GM18520 (cell line): ENCODE data around the gene NUBP2.

Experiments
- ATAC-seq: cut with Tn5 transposase; IDR thresholded peaks from one replicate; pipeline ENCODE4 v1.9.1; 2021; ENCODE audit not compliant: unreplicated experiment

The NUBP2 gene

DNA sequence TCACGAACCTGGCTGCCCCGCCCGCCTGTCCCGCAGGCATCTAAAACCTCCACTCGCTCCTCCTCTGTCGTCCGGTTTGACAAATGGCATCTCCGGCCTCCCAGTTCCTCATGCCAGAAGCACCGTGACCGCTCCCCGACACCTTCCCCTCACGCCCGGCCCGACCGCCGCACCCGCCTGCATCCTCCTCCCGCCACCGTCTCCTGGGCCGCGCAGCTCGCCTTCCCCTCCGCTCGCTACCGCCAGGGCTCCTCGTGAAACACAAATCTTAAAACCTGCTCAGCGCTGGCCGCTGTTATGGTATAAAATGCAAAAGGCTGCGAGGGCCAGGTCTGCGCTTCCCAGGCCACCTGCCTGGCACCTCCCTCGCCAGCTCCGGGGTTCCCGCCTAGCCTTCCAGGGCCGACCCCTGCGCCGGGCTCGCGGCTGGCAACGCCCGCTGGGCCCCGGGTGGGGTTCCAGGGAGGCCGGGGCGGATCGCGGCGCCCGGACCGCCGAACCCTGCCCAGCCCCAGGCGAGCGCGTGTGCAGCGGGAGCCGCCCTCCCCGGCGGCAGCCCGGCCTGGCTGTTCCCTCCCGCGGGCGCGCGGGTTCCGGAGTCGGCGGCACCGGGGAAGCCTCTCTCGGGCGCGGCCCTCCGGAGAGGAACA, 877 bp upstream of the NUBP2 start:
- ATAC-seq: peak; percentile 1

DNA sequence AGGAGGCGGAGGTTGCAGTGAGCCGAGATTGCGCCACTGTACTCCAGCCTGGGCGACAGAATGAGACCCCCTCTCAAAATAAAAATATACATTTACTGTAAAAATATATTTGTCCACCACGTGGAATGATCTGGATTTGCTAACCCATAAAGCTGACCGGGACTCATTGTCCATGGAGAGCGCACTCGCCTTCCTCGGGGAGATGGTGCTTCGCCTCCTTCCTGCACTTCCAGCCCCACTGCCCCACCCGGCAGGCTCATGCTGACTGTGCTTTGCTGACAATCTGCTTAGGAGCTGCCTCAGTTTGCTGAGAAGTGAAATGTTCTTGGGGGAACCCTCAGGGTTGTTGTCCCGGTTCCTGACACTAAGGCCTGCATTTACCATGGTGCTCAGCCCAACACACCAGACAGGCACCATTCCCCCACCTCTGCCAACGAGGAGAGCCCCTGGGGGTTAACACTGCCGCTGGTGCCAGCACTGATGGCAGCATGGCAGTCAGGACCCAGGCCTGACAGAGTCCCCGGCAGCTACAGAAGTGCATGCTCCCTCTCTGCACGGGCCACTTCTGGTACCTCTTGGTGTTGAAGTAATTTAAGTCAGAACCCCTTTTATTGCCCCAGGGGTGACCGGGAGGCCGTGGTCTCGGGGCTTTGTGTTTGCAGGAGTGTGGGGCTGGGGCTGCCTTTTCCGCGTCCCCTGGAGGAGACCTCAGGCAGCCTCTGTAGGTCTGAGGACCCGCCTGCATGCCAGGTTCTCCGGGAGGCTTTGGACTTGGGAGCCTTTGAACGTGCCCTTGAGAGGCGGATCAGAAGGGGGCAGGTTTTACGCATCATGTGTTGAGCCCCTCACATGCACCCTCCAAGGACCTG, 2.5 kb downstream of the NUBP2 start:
- ATAC-seq: no peak

DNA sequence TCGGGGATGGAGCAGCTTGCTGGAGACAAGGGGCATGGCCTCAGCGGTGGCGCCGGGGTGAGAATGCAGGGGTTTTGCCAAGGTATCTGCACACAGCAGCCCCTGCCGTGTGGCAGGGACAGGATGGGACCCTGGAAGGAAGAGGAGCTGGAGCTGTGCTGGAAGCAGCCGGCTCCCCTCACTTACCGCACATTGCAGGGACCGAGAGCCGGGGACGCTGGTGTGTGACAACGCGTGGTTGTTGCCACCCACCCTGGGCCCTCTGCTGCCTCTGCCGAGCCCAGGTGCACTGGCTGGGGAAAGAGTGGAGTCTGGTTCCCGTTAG, 3.0 kb downstream of the NUBP2 start:
- no peak for ATAC-seq

DNA sequence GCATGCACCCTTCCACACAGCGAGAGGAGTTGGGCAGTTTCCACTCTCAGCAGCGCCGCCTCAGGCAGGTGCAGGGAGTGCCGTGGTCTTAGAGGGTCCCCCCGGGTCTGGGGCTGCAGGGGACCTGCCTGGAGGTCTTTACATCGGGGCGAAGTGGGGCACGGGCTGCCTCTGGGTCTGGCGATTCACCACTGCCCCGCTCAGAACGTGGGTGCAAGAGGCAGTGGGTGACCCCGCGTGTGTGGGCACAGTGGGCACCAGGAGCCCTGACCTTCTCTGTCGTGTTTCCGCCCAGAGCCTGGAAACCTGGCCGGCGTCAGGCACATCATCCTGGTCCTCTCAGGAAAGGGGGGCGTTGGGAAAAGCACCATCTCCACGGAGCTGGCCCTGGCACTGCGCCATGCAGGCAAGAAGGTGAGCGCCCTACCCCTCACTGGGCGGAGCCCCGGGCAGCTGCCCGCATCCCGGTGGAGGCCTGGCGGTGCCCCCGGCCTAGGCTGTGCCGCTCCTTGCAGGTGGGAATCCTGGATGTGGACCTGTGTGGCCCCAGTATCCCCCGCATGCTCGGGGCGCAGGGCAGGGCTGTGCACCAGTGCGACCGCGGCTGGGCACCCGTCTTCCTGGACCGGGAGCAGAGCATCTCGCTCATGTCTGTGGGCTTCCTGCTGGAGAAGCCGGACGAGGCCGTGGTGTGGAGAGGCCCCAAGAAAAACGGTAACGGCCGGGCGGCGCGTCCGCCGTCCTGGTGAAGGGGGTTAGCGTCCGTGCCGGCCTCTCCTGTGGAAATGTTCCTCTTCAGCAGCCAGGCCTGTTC, 3.7 kb downstream of the NUBP2 start:
- ATAC-seq: no peak

DNA sequence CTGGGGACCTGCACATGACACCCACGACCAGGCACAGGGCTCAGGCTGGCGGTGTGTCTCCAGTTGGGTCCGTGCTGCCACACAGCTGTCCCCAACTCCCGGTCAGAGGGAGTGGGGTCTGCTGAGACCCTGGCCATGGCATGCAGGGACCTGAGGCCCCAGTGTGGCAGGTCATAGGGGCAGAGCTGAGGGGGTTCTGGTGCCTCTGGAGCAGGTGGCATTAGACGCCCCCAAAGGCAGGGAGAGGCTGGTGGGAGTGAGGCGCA, 4.2 kb downstream of the NUBP2 start:
- no peak for ATAC-seq

DNA sequence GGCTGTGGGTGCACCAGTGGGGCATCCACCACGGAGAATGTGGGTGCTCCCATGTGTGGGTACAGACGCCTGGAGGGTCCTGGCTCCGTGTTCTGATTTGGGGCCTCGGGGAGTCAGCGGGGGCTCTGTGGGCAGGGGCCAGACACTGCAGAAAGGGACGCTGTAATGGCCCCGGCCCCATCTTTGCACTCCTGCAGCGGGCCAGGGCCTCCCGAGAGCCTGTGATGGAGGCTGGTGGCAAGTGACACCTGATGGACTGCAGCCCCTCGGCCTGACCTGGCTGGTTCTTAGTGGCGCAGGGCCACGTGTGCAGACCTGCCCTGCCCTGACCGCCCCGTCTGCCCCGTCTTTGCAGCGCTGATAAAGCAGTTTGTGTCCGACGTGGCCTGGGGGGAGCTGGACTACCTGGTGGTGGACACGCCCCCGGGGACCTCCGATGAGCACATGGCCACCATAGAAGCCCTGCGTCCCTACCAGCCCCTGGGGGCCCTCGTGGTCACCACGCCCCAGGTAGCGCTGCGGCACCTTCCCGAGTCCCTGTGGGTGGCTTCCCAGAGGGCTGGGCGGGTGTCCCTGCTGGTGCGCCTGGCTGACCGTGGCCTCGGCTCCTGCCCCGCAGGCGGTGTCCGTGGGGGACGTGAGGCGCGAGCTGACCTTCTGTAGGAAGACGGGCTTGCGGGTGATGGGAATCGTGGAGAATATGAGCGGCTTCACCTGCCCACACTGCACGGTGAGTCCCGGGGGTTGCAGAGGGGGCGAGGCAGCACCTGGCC, 4.7 kb downstream of the NUBP2 start:
- ATAC-seq: no peak

DNA sequence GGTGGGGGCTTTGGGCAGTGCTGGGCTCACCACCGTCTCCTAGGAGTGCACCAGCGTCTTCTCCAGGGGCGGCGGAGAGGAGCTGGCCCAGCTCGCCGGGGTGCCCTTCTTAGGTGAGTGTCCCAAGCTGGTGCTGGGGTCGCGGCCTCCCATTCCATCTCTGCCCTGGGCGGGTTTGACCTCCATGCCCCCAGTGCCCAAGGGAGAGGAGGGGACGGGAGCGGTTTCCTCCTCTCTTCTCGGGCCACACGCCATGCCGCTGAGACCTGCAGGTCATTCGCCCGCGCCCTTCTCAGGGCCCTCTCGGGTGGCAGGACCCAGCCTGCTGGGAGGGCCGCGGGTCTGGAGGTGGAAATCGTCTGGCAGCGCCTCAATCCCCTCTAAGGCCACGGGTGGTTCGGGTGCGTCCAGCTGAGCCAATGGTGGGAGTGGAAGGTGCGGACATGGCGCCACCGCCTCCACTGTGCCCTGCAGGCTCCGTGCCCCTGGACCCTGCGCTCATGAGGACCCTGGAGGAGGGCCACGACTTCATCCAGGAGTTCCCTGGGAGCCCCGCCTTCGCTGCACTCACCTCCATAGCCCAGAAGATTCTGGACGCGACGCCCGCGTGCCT, 5.4 kb downstream of the NUBP2 start:
- no peak for ATAC-seq

DNA sequence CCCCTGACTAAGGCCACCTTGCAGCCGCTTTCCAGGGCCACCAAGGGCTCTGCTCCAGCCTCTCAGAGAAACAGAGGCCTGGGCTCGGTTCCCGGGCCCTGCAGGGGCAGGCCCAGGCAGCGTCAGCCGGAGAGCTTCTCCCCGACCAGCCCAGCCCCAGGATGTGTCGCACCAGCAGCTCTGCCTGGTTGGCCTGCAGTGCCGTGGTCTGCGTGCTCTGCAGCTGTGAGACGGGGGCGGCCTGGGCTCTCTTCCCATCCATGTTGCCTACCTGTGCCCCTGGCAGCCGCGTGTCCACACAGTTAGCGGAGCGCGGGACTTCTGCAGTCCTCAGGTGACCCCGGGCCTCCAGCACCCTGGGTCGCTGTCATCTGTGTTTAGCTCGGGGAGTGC, 5.9 kb downstream of the NUBP2 start:
- no peak for ATAC-seq

DNA sequence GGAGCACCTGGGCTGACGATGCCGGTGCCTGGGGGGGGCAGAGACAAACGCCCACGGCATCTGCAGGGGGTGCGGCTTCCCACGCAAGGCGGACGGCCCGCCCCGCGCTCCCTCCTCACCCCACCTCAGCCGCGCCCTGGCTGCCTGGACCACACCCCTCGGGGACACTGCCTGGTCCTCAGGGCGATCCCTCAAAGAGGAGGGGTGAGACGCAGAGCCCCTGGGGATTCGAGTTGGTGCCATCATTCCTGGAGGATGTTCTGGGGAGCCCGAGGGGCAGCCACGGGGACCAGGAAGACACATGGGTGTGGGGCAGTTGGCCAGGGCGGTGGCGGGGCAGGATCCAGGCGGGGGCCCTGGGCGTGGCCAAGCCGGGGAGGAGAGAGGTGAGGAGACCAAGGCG, 6.9 kb downstream of the NUBP2 start:
- ATAC-seq: no peak

DNA sequence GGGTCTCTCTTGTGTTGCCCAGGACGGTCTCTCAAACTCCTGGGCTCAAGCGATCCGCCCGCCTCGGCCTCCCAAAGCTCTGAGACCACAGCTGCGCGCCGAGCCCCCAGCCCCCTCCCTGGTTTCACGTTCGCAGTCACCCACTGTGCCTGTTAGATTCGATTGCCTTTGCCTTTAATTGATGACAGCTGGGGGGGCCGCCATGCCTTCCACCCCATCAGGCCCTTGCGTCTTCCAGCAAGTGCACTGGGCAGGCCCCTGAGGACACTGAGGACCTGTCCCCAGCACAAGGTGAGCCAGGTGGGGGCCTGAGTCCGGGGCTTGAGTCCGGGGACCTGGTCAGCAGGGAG, 7.5 kb downstream of the NUBP2 start:
- ATAC-seq: no peak

DNA sequence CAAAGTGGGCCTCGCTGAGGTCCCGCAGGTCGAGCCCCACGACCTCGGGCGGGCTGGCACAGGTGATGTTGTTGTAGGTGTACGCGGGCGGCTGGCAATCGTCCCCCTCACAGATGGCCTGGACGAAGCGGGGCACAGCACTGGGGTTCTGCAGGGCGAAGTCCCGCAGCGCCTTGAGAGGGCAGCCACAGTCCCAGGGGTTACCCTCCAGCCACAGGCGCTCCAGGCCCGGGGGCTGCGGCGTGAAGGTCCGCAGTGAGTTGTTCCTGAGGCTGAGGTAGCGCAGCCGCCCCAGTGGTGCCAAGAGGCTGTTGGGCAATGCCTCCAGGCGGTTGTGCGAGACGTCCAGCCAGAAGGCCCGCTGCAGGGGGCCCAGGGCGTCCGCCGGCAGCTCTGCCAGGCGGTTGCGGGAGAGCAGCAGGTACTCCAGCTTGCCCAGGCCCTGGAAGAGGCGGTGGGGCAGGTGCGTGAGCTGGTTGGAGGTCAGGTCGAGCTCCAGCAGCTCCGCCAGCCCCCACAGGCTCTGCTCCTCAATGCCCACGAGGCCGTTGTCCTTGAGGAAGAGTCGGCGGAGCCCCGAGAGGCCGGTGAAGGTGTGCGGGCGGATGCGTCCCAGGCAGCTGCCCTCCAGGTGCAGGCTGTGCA, 8.0 kb downstream of the NUBP2 start:
- no peak for ATAC-seq

DNA sequence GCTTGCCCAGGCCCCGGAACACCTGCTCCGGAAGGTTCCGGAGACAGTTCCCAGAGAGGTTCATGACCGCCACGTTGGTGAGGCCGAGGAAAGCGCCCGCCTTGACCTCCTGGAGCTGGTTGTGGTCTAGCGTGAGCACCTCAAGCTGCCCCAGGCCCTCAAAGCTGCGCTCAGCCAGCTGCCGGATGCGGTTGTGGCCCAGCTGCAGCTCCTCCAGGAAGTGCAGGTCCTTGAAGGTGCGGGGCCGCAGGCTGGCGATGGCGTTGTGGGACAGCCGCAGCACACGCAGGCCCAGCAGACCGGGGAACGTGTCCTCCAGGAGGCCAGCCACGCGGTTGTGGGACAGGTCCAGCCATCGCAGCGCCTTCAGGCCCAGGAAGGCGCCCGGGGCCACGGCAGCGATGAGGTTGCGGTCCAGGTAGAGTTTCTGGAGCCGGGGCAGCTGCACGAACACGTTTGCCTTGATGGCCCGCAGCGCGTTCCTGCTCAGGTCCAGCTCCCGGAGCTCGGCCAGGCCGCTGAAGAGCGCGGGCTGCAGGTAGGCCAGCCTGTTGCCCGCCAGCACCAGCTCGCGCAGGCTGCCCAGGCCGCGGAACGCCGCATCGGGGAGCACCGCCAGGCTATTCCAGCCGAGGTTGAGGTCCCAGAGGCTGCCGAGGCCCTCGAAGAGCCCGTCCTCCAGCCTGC, 8.6 kb downstream of the NUBP2 start:
- ATAC-seq: no peak

DNA sequence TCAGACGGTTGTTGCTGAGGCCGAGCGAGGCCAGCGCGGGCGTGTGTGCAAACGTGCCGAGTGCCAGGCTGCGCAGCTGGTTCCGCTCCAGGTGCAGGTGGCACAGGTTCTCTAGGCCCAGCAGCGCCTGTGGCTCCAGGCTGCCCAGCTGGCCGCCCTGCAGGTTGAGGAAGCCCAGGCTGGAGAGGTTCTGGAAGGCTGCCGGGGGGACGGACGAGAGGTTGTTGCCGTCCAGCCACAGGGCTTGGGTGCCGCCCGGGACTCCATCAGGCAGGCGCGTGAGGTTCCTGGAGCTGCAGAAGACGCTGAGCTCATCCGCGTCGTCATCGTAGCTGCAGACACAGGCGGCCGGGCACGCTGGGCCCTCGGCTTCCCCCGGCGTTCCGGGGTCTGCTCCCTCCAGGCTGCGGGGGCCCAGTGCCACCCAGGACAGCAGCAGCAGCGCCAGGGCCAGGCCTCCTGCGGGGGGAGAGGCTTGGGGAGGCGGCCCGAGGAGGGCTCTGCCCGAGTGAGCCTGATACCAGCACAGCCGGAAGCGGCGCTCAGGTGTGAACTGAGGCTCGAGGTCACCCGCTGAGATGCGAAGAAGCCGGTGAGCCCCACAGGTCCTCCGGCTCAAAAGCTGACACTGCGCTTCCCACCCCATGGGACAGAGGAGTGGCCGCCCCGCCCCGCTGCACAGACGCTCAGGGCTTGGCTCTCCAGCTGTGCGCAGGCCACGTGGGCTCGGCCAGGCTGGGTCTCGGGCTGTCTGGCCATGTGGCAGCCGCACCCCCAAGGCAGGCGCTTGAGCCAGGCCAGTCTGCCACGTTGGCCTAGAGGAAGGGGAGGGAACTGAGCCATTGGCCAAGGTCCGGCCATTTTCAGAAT, 9.4 kb downstream of the NUBP2 start:
- ATAC-seq: no peak

DNA sequence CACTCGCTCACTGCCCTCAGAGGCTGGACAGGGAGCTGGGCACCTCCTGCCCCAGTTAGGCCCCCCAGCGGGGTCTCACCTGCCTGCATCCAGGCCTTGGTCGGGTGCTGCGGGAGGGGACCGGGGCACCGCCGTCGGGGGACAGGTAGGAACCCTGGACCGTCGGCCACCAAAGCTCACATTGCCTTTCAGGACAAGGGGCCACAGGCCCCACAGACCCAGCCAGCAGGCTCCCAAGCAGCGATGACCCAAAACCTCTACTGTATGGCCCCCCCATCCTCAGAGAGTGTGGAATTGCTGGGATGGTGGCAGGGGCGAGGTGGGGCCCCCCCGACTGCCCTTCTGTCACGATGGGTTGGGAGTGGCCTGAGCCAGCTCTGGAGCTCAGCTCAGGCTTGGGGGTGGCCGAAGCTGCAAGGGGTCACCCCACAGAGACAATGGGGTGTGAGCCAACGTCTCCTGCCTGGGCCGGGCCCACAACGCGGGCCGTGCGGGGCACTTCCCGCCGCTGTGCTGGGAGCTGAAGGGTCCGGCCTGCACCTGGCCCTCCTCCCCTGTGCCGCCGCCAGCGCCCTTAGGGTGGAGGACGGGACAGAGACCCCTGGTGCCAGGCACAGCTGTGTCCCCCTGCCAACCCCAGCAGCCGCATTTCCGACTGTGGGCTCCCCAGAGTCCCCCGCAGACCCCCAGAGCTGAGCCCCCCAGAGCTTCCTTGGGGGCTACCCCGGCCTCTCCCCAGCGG, 10.2 kb downstream of the NUBP2 start:
- ATAC-seq: no peak

DNA sequence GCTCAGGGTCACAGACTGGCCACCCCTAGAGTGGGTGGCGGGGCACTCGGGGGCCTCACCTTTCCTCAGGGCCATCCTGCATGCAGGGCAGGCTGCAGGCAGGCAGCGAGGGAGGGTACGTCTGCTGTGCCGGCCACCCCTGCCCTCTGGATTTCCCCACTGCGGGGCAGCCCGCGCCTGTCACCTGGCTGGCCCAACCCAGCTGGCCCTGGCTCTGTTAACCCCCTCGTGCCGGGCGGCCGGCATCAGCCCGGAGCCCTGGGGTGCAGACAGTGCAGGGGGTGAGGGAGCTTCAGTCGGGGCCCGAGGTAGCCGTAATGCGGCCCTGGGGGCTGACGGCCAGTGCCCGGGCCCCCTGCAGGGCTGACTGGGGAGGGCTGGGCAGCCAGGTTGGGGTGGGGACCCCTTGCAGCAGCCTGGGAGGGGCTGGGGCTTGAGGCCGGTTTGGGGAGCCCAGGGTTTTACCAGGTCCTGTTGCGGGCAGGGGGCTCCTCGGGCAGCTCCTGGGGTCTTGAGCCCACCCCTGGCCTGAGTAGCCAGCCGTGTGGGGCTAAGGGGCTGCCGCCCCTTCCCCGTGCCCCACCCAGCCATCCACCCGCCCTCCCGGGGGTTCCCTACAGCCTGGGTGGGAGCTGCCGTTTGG, 10.9 kb downstream of the NUBP2 start, which contains the start of gene IGFALS:
IGFALS (minus strand) TSS at position 128 of the 643 bp plus-strand sequence; CDS start at position 75, 53 bp downstream.
- no peak for ATAC-seq

DNA sequence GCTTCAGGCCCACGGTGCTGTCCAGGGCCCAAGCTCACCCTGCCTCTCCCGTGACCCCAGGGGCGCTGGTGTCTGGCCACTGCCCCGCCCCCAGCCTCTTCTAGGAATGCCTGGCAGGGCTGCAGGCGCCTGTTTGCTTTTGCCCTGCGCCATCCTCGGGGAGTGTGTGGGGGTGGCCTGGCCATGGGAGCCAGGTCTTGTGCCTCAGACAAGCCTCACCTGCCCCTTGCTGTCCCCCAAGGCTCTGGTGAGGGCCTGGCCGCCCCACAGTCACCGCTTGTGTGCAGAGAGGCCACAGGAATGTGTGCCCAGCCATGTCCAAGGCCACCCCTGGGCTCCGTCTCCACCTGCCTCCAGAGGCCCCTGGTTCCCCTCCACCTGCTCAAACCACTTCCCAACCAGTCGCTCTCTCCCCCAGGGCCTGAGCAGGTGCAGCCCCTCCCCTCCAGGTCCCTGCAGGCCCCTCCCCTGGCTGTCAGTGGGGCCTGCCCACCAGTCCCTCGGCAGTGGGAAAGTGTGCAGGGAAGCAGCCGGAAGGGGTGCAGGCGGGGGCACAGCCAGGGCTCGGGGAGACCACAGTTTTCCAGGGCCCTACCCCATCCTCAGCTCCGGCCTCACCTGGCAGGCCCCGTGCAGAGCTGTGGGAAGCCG, 11.6 kb downstream of the NUBP2 start:
- no peak for ATAC-seq
